NT2/D1 (cell line): Measurements from ENCODE around the gene KIF1C.

Source experiments
- SUZ12 ChIP-seq: IDR thresholded peaks from 2 replicates; pipeline ENCODE4 v1.6.1; 2011; ENCODE audit not compliant: insufficient read length, insufficient read depth; ENCODE audit errors: extremely low read depth
- YY1 ChIP-seq: IDR thresholded peaks from 2 replicates; pipeline ENCODE4 v1.6.1; 2011; ENCODE audit not compliant: insufficient read length, insufficient read depth
- ZNF274 ChIP-seq: IDR thresholded peaks from 2 replicates; pipeline ENCODE4 v1.6.1; 2011; ENCODE audit warnings: mild to moderate bottlenecking, low read depth, low read length

DNA sequence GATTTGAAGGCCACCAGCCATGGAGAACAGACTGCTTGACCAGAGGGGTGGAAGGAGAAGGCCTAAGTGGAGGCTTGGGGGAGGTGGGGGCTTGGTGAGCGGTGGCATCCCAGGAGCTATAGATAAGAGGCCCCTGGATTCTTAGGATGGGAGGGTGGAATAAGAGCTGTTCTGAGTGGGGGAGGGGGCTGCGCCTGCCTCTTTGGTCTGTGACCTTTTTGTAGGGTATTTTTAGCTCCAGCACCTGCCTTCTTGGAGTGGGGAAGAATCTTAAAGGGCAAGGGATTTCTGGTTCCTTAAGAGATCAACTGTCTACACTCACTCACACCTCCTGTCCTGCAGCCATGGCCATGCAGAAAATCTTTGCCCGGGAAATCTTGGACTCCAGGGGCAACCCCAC, 46.3 kb upstream of the KIF1C start:
- TF ChIP-seq SUZ12 (no peak), ZNF274 (no peak), YY1 (no peak)
